Panc1 (cell line): ENCODE measurements around the gene TNRC6A.

Source experiments
- CTCF ChIP-seq: fragments of 450-650 bp; IDR thresholded peaks from 2 replicates; pipeline ENCODE4 v1.5.1; 2017; ENCODE audit warnings: mild to moderate bottlenecking
- POLR2AphosphoS5 ChIP-seq: IDR thresholded peaks from 2 replicates; pipeline ENCODE4 v1.6.1; 2012; ENCODE audit warnings: mild to moderate bottlenecking, low read depth, low read length, moderate library complexity
- SIN3A ChIP-seq: IDR thresholded peaks from 2 replicates; pipeline ENCODE4 v1.6.1; 2012; ENCODE audit warnings: low read depth, mild to moderate bottlenecking, low read length, moderate library complexity, borderline replicate concordance; ENCODE audit not compliant: insufficient read depth

GRCh38 chr16:24861461-24861860, 132.0 kb downstream of the TNRC6A start:
- TF ChIP-seq CTCF (no peak), POLR2AphosphoS5 (no peak), SIN3A (no peak)
